Measurements from ENCODE around the gene BEND3. TPM values are rescaled to one million over a fixed set of nuclear protein-coding genes. Genes with fewer than 3 reads are reported as not detected.

BEND3 gene
- total RNA-seq, 1 experiment from 2014 or later: 70.2 TPM

DNA sequence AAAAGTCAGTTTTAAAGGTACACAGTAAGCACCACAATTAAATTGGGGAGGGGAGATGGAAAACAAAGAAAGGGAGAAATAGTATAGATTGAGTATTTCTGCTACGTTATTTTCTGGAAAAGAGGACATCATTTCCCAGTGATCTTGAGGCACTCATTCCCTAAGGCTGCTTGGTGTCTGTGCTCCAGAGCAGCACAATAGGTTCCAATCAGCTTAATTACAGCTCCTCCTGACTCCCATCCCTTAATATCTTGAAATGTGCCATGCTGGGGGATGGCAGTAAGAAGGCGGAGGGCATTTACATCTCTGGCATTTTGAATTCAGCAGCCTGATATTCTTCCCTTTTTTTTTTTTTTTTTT, 39.5 kb upstream of the BEND3 start:
- H3K27ac Mint-ChIP-seq: peak overlapping the region; percentile 66 to 81 (median 78)

More for the DNA sequence above, 39.5 kb upstream of the BEND3 start:
- Histone ChIP-seq H2AFZ (ENCODE audit: low read length) (no peak overlapping the region), H4K20me1 (ENCODE audit: control insufficient read depth, insufficient read depth, insufficient read length) (no peaks in the 10 kb centered on the region), H3K79me2 (ENCODE audit: insufficient read depth, low read length) (no peaks in the 10 kb centered on the region), H3K23ac (ENCODE audit: insufficient read length, low read depth, low read length) (no peak overlapping the region), H2BK5ac (ENCODE audit: insufficient read length, low read length) (no peak overlapping the region), H2AK5ac (ENCODE audit: insufficient read length, low read length) (no peak overlapping the region), H2BK20ac (ENCODE audit: low read depth, low read length, poor library complexity, severe bottlenecking) (no peak overlapping the region), H3K18ac (ENCODE audit: insufficient read length, low read depth, low read length) (no peak overlapping the region), H3K4ac (ENCODE audit: low read depth, low read length) (no peak overlapping the region), H3K79me1 (ENCODE audit: insufficient read depth, low read depth, low read length, poor library complexity, severe bottlenecking) (no peaks in the 10 kb centered on the region), H3K4me1 (ENCODE audit: insufficient read depth, low read length) (no peaks in the 10 kb centered on the region; the same call in 1 of the 2 replicates), H2BK120ac (ENCODE audit: low read depth, low read length, poor library complexity, severe bottlenecking) (no peak overlapping the region), H3K23me2 (ENCODE audit: insufficient read length, low read depth, low read length, poor library complexity, severe bottlenecking) (no peaks in the 10 kb centered on the region), H3K27ac (ENCODE audit: insufficient read length, low read depth, low read length) (no peak overlapping the region), H4K91ac (ENCODE audit: insufficient read length, low read depth, low read length) (no peak overlapping the region), H4K5ac (ENCODE audit: insufficient read length, low read depth, low read length) (no peak overlapping the region), H4K8ac (replicated peaks; ENCODE audit: insufficient read length, low read depth, low read length) (no peak overlapping the region), H3K14ac (ENCODE audit: insufficient read depth, low read length) (no peak overlapping the region), H3K4me2 (ENCODE audit: insufficient read depth, insufficient read length, low read length) (no peak overlapping the region), H2BK15ac (ENCODE audit: low read depth, low read length) (no peak overlapping the region), H3T11ph (ENCODE audit: low read length) (no peak overlapping the region), H2BK12ac (ENCODE audit: insufficient read length, low read depth, low read length) (no peak overlapping the region), H3K9ac (ENCODE audit: extremely low read depth, insufficient read length, low read length) (no peak overlapping the region), H3K56ac (ENCODE audit: insufficient read length, low read depth, low read length) (no peak overlapping the region), H3K27me3 (ENCODE audit: insufficient read depth, low read length) (no peaks in the 10 kb centered on the region), H3K9me3 (ENCODE audit: control insufficient read depth, low read depth, low read length) (no peaks in the 10 kb centered on the region)
- TF ChIP-seq, protein P1, sequence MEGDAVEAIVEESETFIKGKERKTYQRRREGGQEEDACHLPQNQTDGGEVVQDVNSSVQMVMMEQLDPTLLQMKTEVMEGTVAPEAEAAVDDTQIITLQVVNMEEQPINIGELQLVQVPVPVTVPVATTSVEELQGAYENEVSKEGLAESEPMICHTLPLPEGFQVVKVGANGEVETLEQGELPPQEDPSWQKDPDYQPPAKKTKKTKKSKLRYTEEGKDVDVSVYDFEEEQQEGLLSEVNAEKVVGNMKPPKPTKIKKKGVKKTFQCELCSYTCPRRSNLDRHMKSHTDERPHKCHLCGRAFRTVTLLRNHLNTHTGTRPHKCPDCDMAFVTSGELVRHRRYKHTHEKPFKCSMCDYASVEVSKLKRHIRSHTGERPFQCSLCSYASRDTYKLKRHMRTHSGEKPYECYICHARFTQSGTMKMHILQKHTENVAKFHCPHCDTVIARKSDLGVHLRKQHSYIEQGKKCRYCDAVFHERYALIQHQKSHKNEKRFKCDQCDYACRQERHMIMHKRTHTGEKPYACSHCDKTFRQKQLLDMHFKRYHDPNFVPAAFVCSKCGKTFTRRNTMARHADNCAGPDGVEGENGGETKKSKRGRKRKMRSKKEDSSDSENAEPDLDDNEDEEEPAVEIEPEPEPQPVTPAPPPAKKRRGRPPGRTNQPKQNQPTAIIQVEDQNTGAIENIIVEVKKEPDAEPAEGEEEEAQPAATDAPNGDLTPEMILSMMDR (conservative IDR thresholded peaks at IDR 0.05): no peak
- Mint-ChIP-seq H3K27me3 (ENCODE audit: low read depth) (no peaks in the 10 kb centered on the region), H3K36me3 (ENCODE audit: insufficient read depth in 1 of 3, low read depth in 3 of 3) (no peaks in the 10 kb centered on the region; a peak in 1 of 7 replicates), H3K4me1 (peaks cover 23 to 29% of the 10 kb centered on the region in 2 experiments), H3K9me3 (no peaks in the 10 kb centered on the region; a peak in 1 of 5 replicates), H3K4me3 (no peak overlapping the region)
- no peak for DNase-seq
- no CpG with 5 or more reads among the region's 2 CpGs for WGBS (ENCODE audit: extremely low coverage, insufficient read length, low lambda C conversion rate)

Data from H9 (cell line).